HG02943 (cell line): ENCODE measurements around the gene PPM1J.
"Not testable (repeated sequence)": the region's sequence is repeated elsewhere in the genome, so short reads cannot be mapped to it uniquely, and the experiment has no call there.

Experiments used
- ATAC-seq: cut with Tn5 transposase; IDR thresholded peaks from one replicate; pipeline ENCODE4 v1.9.1; 2021; ENCODE audit warnings: mild to moderate bottlenecking, low read depth, moderate library complexity; ENCODE audit not compliant: unreplicated experiment

PPM1J gene

GRCh38 chr1:112722601-112723510, 7.7 kb upstream of the PPM1J start:
- no peak for ATAC-seq

- ATAC-seq = no peak
These were observed 6.9 kb upstream of the PPM1J start for GRCh38 chr1:112721966-112722524.

- ATAC-seq = not testable (repeated sequence)
These were observed 6.2 kb upstream of the PPM1J start for GRCh38 chr1:112721294-112721693.

- ATAC-seq = no peak
These were observed 5.7 kb upstream of the PPM1J start for GRCh38 chr1:112720800-112721199.

GRCh38 chr1:112719706-112720105, 4.6 kb upstream of the PPM1J start:
- no peak for ATAC-seq

- ATAC-seq = no peak
These were observed 3.7 kb upstream of the PPM1J start for GRCh38 chr1:112718691-112719418.

GRCh38 chr1:112717263-112717873, 2.2 kb upstream of the PPM1J start:
- no peak for ATAC-seq

GRCh38 chr1:112716133-112716720, 1.1 kb upstream of the PPM1J start:
- no peak for ATAC-seq

- peak; percentile 6 for ATAC-seq
These were observed 544 bp downstream of the PPM1J start for GRCh38 chr1:112714313-112715263.

GRCh38 chr1:112713466-112714312, 1.4 kb downstream of the PPM1J start:
- no peak for ATAC-seq

GRCh38 chr1:112712701-112713128, 2.4 kb downstream of the PPM1J start:
- ATAC-seq = no peak

GRCh38 chr1:112712191-112712590, 2.9 kb downstream of the PPM1J start:
- ATAC-seq = no peak

- ATAC-seq = no peak
These were observed 3.5 kb downstream of the PPM1J start for GRCh38 chr1:112711670-112712069.

- no peak for ATAC-seq
These were observed 4.1 kb downstream of the PPM1J start for GRCh38 chr1:112711041-112711440.

GRCh38 chr1:112710586-112710985, 4.5 kb downstream of the PPM1J start:
- no peak for ATAC-seq

GRCh38 chr1:112710159-112710558, 5.0 kb downstream of the PPM1J start:
- no peak for ATAC-seq

- ATAC-seq = no peak
These were observed 6.6 kb downstream of the PPM1J start for GRCh38 chr1:112708489-112708888.

GRCh38 chr1:112708002-112708448, 7.1 kb downstream of the PPM1J start:
- no peak for ATAC-seq
